H9 (cell line): ENCODE results near the gene CPD. TPM values are rescaled to one million over a fixed set of nuclear protein-coding genes. Genes with fewer than 3 reads are reported as not detected.

Experiments
- DNase-seq: peaks from one replicate; pipeline ENCODE4 v3.0.0-alpha.2; 2017
- H2AFZ ChIP-seq: one replicate; pipeline ENCODE4 v1.6.1; 2013; ENCODE audit warnings: mild to moderate bottlenecking, low read length, control low read depth, moderate library complexity
- H2AK5ac ChIP-seq: 2 replicates; pipeline ENCODE4 v1.6.1; 2013; ENCODE audit warnings: low read length, control low read depth, mixed read lengths; ENCODE audit not compliant: insufficient read length
- H2BK120ac ChIP-seq: one replicate; pipeline ENCODE4 v1.6.1; 2013; ENCODE audit warnings: low read depth, mild to moderate bottlenecking, low read length, control low read depth, inconsistent platforms; ENCODE audit not compliant: poor library complexity, severe bottlenecking
- H2BK12ac ChIP-seq: 2 replicates; pipeline ENCODE4 v1.6.1; 2013; ENCODE audit warnings: low read length, control low read depth, mixed read lengths, low read depth; ENCODE audit not compliant: insufficient read length
- H2BK15ac ChIP-seq: 2 replicates; pipeline ENCODE4 v1.6.1; 2013; ENCODE audit warnings: low read depth, low read length, control low read depth
- H2BK20ac ChIP-seq: one replicate; pipeline ENCODE4 v1.6.1; 2013; ENCODE audit warnings: low read depth, mild to moderate bottlenecking, low read length, control low read depth, inconsistent platforms; ENCODE audit not compliant: poor library complexity, severe bottlenecking
- H2BK5ac ChIP-seq: 2 replicates; pipeline ENCODE4 v1.6.1; 2013; ENCODE audit warnings: low read length, control low read depth, mixed read lengths; ENCODE audit not compliant: insufficient read length
- H3K14ac ChIP-seq: 2 replicates; pipeline ENCODE4 v1.6.1; 2013; ENCODE audit warnings: low read length, control low read depth; ENCODE audit not compliant: insufficient read depth
- H3K18ac ChIP-seq: 2 replicates; pipeline ENCODE4 v1.6.1; 2013; ENCODE audit warnings: low read depth, mild to moderate bottlenecking, mixed read lengths, low read length, control low read depth; ENCODE audit not compliant: insufficient read length
- H3K23ac ChIP-seq: 2 replicates; pipeline ENCODE4 v1.6.1; 2013; ENCODE audit warnings: low read length, control low read depth, mixed read lengths, low read depth; ENCODE audit not compliant: insufficient read length
- H3K23me2 ChIP-seq: 2 replicates; pipeline ENCODE4 v1.6.1; 2013; ENCODE audit warnings: low read depth, mild to moderate bottlenecking, mixed read lengths, low read length, control low read depth; ENCODE audit not compliant: insufficient read length, poor library complexity, severe bottlenecking
- H3K27ac ChIP-seq: 2 replicates; pipeline ENCODE4 v1.5.1; 2013; ENCODE audit warnings: low read length, control low read depth, mixed read lengths, low read depth; ENCODE audit not compliant: insufficient read length
- H3K27me3 ChIP-seq: 2 replicates; pipeline ENCODE4 v1.6.1; 2013; ENCODE audit warnings: low read length, control low read depth, inconsistent platforms; ENCODE audit not compliant: insufficient read depth
- H3K4ac ChIP-seq: 2 replicates; pipeline ENCODE4 v1.6.1; 2013; ENCODE audit warnings: low read depth, mild to moderate bottlenecking, control low read depth, inconsistent platforms, low read length, moderate library complexity
- H3K4me1 ChIP-seq: 2 replicates; pipeline ENCODE4 v1.6.1; 2013; ENCODE audit warnings: low read length, control low read depth, inconsistent platforms; ENCODE audit not compliant: insufficient read depth
- H3K4me2 ChIP-seq: 2 replicates; pipeline ENCODE4 v1.6.1; 2013; ENCODE audit warnings: low read length, control low read depth, mixed read lengths; ENCODE audit not compliant: insufficient read length, insufficient read depth
- H3K56ac ChIP-seq: 2 replicates; pipeline ENCODE4 v1.6.1; 2013; ENCODE audit warnings: low read depth, mild to moderate bottlenecking, mixed read lengths, low read length, control low read depth; ENCODE audit not compliant: insufficient read length
- H3K79me1 ChIP-seq: 2 replicates; pipeline ENCODE4 v1.6.1; 2013; ENCODE audit warnings: low read depth, mild to moderate bottlenecking, moderate library complexity, low read length, control low read depth, inconsistent platforms; ENCODE audit not compliant: insufficient read depth, poor library complexity, severe bottlenecking
- H3K79me2 ChIP-seq: 2 replicates; pipeline ENCODE4 v1.6.1; 2013; ENCODE audit warnings: low read length, control low read depth, inconsistent platforms; ENCODE audit not compliant: insufficient read depth
- H3K9ac ChIP-seq: 2 replicates; pipeline ENCODE4 v1.6.1; 2013; ENCODE audit warnings: low read length, control low read depth, mixed read lengths; ENCODE audit not compliant: insufficient read length; ENCODE audit errors: extremely low read depth
- H3K9me3 ChIP-seq: one replicate; pipeline ENCODE4 v1.6.1; 2013; ENCODE audit warnings: low read depth, low read length, inconsistent platforms; ENCODE audit not compliant: control insufficient read depth
- H3T11ph ChIP-seq: one replicate; pipeline ENCODE4 v1.6.1; 2013; ENCODE audit warnings: mild to moderate bottlenecking, low read length, control low read depth, inconsistent platforms
- H4K20me1 ChIP-seq: one replicate; pipeline ENCODE4 v1.6.1; 2013; ENCODE audit not compliant: control insufficient read depth, insufficient read length, insufficient read depth
- H4K5ac ChIP-seq: 2 replicates; pipeline ENCODE4 v1.6.1; 2013; ENCODE audit warnings: low read depth, mild to moderate bottlenecking, mixed read lengths, low read length, control low read depth; ENCODE audit not compliant: insufficient read length
- H4K8ac ChIP-seq: replicated peaks from 2 replicates; pipeline ENCODE4 v1.6.1; 2013; ENCODE audit warnings: low read length, control low read depth, mixed read lengths, low read depth; ENCODE audit not compliant: insufficient read length
- H4K91ac ChIP-seq: 2 replicates; pipeline ENCODE4 v1.6.1; 2013; ENCODE audit warnings: low read depth, mild to moderate bottlenecking, moderate library complexity, mixed read lengths, low read length, control low read depth; ENCODE audit not compliant: insufficient read length
- H3K27ac Mint-ChIP-seq, 3 experiments: 2 replicates in 2 of 3; 3 replicates in 1 of 3; pipeline ENCODE4 v1.8.0; 2020 to 2021; ENCODE audit warnings: mixed read lengths in 3 of 3, mild to moderate bottlenecking in 1 of 3, moderate library complexity in 1 of 3
- H3K27me3 Mint-ChIP-seq: 2 replicates; pipeline ENCODE4 v1.8.0; 2021; ENCODE audit warnings: low read depth, mild to moderate bottlenecking, moderate library complexity, mixed read lengths
- H3K36me3 Mint-ChIP-seq, 3 experiments: 2 replicates in 2 of 3; 3 replicates in 1 of 3; pipeline ENCODE4 v1.8.0; 2020 to 2021; ENCODE audit warnings: low read depth in 3 of 3, mixed read lengths in 3 of 3; ENCODE audit not compliant: insufficient read depth in 1 of 3
- H3K4me1 Mint-ChIP-seq, 2 experiments: 2 replicates each; pipeline ENCODE4 v1.8.0; 2020; ENCODE audit warnings: mixed read lengths in 2 of 2
- H3K4me3 Mint-ChIP-seq, 2 experiments: 2 replicates in 1 of 2; 3 replicates in 1 of 2; pipeline ENCODE4 v1.8.0; 2020 to 2021; ENCODE audit warnings: mild to moderate bottlenecking in 2 of 2, mixed read lengths in 2 of 2, moderate library complexity in 1 of 2
- H3K9me3 Mint-ChIP-seq, 2 experiments: 2 replicates in 1 of 2; 3 replicates in 1 of 2; pipeline ENCODE4 v1.8.0; 2020; ENCODE audit warnings: mild to moderate bottlenecking in 2 of 2, mixed read lengths in 2 of 2, moderate library complexity in 1 of 2
- WGBS: extraction: QIAGEN DNeasy Blood & Tissue Kit; methylation state at CpG from one replicate; pipeline ENCODE4 v1.1.7; 2013; ENCODE audit warnings: missing lambda C conversion rate, low lambda C conversion rate, mixed read lengths; ENCODE audit not compliant: insufficient read length; ENCODE audit errors: extremely low coverage; 5-methylcytosine and 5-hydroxymethylcytosine counted together
- total RNA-seq: library from RNA; stranded (reverse); gene quantifications from 2 replicates; pipeline ENCODE4 v1.2.1, GENCODE V29; 2021
- TF ChIP-seq, protein P1 (sequence below): fragments of 200-600 bp; sonication (generic); conservative IDR thresholded peaks from 3 replicates; pipeline ENCODE4 v1.8.0; 2021; ENCODE audit warnings: antibody characterized with exemption, mild to moderate bottlenecking

The CPD gene
- total RNA-seq, 1 experiment from 2014 or later, result 47.0 TPM

DNA sequence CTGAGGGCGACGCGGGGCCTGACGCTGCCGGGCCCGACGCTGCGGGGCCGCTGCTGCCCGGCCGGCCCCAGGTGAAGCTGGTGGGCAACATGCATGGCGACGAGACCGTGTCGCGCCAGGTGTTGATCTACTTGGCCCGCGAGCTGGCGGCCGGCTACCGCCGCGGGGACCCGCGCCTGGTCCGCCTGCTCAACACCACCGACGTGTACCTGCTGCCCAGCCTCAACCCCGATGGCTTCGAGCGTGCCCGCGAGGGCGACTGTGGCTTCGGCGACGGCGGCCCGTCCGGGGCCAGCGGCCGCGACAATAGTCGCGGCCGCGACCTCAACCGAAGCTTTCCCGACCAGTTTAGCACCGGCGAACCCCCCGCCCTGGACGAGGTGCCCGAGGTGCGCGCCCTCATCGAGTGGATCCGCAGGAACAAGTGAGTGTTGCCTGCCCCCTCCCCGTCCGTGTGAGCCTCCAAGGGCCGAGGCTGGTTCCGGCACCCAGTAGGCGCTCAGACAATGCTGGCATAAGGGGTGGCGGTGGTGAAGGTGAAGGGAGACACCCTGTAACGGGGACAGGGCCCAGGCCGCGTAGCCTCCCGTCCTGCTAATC is 676 bp downstream of the CPD start:
- peaks cover 2% of the 10 kb centered on the region for H4K20me1 ChIP-seq
- DNase-seq, result peak; percentile 52
- peak overlapping the region; percentile 36 for H3K9ac ChIP-seq
- no peak overlapping the region for H3T11ph ChIP-seq
- Mint-ChIP-seq H3K27ac (no peak overlapping the region), H3K27me3 (peaks cover 44% of the 10 kb centered on the region), H3K4me1 (peaks cover 59 to 66% of the 10 kb centered on the region in 2 experiments), H3K4me3 (peak overlapping the region; percentile 80 to 85), H3K9me3 (no peaks in the 10 kb centered on the region; a peak in 1 of 5 replicates), H3K36me3 (no peaks in the 10 kb centered on the region)
- H2BK12ac ChIP-seq, result no peak overlapping the region
- peak overlapping the region; percentile 81; the same call in 1 of the 2 replicates for H3K14ac ChIP-seq
- H4K8ac ChIP-seq, result no peak overlapping the region
- H2AK5ac ChIP-seq, result no peak overlapping the region
- no peak overlapping the region for H3K4ac ChIP-seq
- no CpG with 5 or more reads among the region's 68 CpGs for WGBS
- H3K9me3 ChIP-seq, result no peaks in the 10 kb centered on the region
- TF ChIP-seq, protein P1, sequence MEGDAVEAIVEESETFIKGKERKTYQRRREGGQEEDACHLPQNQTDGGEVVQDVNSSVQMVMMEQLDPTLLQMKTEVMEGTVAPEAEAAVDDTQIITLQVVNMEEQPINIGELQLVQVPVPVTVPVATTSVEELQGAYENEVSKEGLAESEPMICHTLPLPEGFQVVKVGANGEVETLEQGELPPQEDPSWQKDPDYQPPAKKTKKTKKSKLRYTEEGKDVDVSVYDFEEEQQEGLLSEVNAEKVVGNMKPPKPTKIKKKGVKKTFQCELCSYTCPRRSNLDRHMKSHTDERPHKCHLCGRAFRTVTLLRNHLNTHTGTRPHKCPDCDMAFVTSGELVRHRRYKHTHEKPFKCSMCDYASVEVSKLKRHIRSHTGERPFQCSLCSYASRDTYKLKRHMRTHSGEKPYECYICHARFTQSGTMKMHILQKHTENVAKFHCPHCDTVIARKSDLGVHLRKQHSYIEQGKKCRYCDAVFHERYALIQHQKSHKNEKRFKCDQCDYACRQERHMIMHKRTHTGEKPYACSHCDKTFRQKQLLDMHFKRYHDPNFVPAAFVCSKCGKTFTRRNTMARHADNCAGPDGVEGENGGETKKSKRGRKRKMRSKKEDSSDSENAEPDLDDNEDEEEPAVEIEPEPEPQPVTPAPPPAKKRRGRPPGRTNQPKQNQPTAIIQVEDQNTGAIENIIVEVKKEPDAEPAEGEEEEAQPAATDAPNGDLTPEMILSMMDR, result no peak
- H4K91ac ChIP-seq, result no peak overlapping the region
- H2BK20ac ChIP-seq, result no peak overlapping the region
- H2AFZ ChIP-seq, result no peak overlapping the region
- no peak overlapping the region for H4K5ac ChIP-seq
- no peak overlapping the region for H3K18ac ChIP-seq
- H3K4me1 ChIP-seq, result no peaks in the 10 kb centered on the region; the same call in 1 of the 2 replicates
- peak overlapping the region; percentile 93 for H3K4me2 ChIP-seq
- H2BK15ac ChIP-seq, result no peak overlapping the region
- H3K23ac ChIP-seq, result no peak overlapping the region
- no peak overlapping the region for H2BK5ac ChIP-seq
- no peaks in the 10 kb centered on the region for H3K79me1 ChIP-seq
- peaks cover 21% of the 10 kb centered on the region for H3K23me2 ChIP-seq
- H3K27ac ChIP-seq, result no peak overlapping the region
- H3K56ac ChIP-seq, result no peak overlapping the region
- no peak overlapping the region for H2BK120ac ChIP-seq
- H3K27me3 ChIP-seq, result peaks cover 17% of the 10 kb centered on the region; the same call in 1 of the 2 replicates
- H3K79me2 ChIP-seq, result no peaks in the 10 kb centered on the region
